Activated B cell treated with CpG ODN at 0.5 μM for 24 hours (primary cell): ENCODE data around the gene RNF186. TPM values are rescaled to one million over a fixed set of nuclear protein-coding genes. Genes with fewer than 3 reads are reported as not detected.

Experiments
- ATAC-seq: fragments of 200-7000 bp; cut with Tn5 transposase; one replicate; pipeline ENCODE4 v1.10.0; 2021; ENCODE audit warnings: low read depth, mild to moderate bottlenecking, moderate library complexity
- CTCF ChIA-PET: fragments of 350-600 bp; sonication (Branson Sonifier 250); formaldehyde crosslinking; loops from one replicate; lab custom pipeline; 2021; ENCODE audit warnings: antibody characterized with exemption; lab: Charles Lee
- POLR2A ChIA-PET: fragments of 350-600 bp; sonication (Branson Sonifier 250); formaldehyde crosslinking; loops from one replicate; lab custom pipeline; 2021; ENCODE audit warnings: antibody characterized with exemption; lab: Charles Lee
- DNase-seq: peaks from one replicate; pipeline ENCODE4 v3.0.0; 2022
- H3K27ac Mint-ChIP-seq: one replicate; pipeline ENCODE4 v1.8.0; 2020; ENCODE audit warnings: mixed read lengths
- H3K27me3 Mint-ChIP-seq: one replicate; pipeline ENCODE4 v1.8.0; 2021; ENCODE audit warnings: mixed read lengths
- H3K36me3 Mint-ChIP-seq: one replicate; pipeline ENCODE4 v1.8.0; 2021; ENCODE audit warnings: low read depth, mixed read lengths
- H3K4me1 Mint-ChIP-seq: one replicate; pipeline ENCODE4 v1.8.0; 2021; ENCODE audit warnings: mixed read lengths
- H3K4me3 Mint-ChIP-seq: one replicate; pipeline ENCODE4 v1.8.0; 2020; ENCODE audit warnings: mild to moderate bottlenecking, mixed read lengths
- H3K9me3 Mint-ChIP-seq: one replicate; pipeline ENCODE4 v1.8.0; 2020; ENCODE audit warnings: mixed read lengths
- intact Hi-C: fragments of 100-400 bp; cut with micrococcal nuclease; formaldehyde crosslinking; loops from one replicate; pipeline ENCODE4 v1.15.1; 2024
- total RNA-seq: library from RNA; stranded (reverse); gene quantifications from 2 replicates; pipeline ENCODE4 v1.2.3, GENCODE V29; 2022
- TF ChIP-seq, protein P1 (sequence below): fragments of 200-600 bp; IDR thresholded peaks from one replicate; pipeline ENCODE4 v1.8.0; 2022; ENCODE audit warnings: antibody characterized with exemption, mild to moderate bottlenecking

Gene RNF186, protein sequence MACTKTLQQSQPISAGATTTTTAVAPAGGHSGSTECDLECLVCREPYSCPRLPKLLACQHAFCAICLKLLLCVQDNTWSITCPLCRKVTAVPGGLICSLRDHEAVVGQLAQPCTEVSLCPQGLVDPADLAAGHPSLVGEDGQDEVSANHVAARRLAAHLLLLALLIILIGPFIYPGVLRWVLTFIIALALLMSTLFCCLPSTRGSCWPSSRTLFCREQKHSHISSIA
- not detected in 2 replicates for total RNA-seq

DNA sequence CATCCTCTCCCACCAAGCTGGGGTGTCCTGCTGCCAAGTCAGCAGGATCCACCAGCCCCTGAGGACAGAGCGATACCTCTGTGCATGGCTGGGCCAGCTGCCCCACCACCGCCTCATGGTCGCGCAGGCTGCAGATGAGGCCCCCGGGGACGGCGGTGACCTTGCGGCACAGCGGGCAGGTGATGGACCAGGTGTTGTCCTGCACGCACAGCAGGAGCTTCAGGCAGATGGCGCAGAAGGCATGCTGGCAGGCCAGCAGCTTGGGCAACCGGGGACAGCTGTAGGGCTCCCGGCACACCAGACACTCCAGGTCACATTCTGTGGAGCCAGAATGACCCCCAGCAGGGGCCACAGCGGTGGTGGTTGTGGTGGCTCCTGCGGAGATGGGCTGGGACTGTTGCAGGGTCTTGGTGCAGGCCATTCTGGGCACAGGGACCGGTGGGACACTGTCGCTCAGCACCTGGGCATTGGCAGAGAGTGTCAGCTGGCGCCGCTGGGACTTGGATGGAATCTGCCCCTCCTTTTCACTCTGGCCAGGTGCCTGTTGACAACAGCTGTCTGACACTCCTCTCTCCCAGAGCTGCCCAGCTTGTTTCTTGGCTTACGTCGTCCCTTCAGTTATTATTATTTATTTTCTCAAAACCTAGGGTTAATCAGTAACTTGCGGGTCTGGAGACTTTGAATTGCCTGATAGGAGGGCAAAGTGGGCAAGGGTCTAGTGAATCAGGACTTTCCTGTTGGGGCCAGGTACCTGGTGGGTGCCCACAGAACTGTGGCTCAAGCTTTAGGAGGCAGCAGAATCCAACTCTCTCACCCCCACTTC, at the start of gene RNF186:
Gene RNF186 (minus strand): TSS at position 603 of the 823 bp plus-strand sequence. CDS start 182 bp downstream, at position 421.
- no peak within 1 kb of the TSS for H3K4me3 Mint-ChIP-seq
- POLR2A ChIA-PET = no interaction called here
- H3K36me3 Mint-ChIP-seq = no peaks in the 10 kb centered on the region
- no peaks in the 10 kb centered on the region for H3K9me3 Mint-ChIP-seq
- TF ChIP-seq, protein P1, sequence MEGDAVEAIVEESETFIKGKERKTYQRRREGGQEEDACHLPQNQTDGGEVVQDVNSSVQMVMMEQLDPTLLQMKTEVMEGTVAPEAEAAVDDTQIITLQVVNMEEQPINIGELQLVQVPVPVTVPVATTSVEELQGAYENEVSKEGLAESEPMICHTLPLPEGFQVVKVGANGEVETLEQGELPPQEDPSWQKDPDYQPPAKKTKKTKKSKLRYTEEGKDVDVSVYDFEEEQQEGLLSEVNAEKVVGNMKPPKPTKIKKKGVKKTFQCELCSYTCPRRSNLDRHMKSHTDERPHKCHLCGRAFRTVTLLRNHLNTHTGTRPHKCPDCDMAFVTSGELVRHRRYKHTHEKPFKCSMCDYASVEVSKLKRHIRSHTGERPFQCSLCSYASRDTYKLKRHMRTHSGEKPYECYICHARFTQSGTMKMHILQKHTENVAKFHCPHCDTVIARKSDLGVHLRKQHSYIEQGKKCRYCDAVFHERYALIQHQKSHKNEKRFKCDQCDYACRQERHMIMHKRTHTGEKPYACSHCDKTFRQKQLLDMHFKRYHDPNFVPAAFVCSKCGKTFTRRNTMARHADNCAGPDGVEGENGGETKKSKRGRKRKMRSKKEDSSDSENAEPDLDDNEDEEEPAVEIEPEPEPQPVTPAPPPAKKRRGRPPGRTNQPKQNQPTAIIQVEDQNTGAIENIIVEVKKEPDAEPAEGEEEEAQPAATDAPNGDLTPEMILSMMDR = no peak
- H3K4me1 Mint-ChIP-seq = no peaks in the 10 kb centered on the region
- peaks cover 16% of the 10 kb centered on the region for H3K27me3 Mint-ChIP-seq
- H3K27ac Mint-ChIP-seq = no peak within 1 kb of the TSS
- no peak for ATAC-seq
- DNase-seq = no peak
- CTCF ChIA-PET = no interaction called here
- intact Hi-C loops = loop anchor here (5.0 kb wide), 1 partner anchor 153 kb away; the partner anchor contains the start of gene HTR6

DNA sequence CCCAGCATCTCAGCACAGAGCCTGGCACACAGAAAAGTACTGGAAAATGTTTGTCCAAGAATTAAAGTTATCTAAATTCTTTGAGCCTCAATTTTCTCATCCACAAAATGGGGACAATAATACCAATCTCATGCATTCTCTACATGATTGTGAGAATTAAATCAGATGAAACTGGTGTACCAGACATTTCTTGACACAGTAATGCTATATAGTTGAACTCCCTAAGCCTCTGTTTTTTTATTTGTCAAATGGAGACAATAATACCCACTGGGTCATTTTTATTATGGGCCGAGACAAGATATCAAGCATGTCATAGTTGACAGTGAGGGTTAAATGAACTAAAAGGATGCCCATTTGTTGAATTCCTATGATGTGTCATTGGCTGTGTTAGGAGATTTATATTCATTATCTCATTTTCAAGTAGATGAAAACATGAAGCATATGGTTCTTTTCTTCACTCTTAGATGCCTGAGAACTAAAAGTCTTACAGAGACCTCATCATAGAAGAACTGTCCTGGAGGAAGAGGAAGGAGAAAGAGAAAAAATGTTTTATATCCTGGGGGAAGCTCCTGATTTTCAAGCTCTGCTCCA, 49.6 kb upstream of the RNF186 start:
- no peaks in the 10 kb centered on the region for H3K4me1 Mint-ChIP-seq
- ChIA-PET POLR2A (no interaction called here), CTCF (interaction anchor here (0.7 kb wide), 1 partner anchor 953 kb away, joined by 3 read pairs; no protein-coding TSS in a partner anchor)
- no peak overlapping the region for H3K27ac Mint-ChIP-seq
- DNase-seq (no peak), ATAC-seq (no peak)
- H3K27me3 Mint-ChIP-seq = peaks cover 38% of the 10 kb centered on the region
- TF ChIP-seq, protein P1 = no peak
- H3K36me3 Mint-ChIP-seq = no peaks in the 10 kb centered on the region
- no peak overlapping the region for H3K4me3 Mint-ChIP-seq
- H3K9me3 Mint-ChIP-seq = peaks cover 14% of the 10 kb centered on the region
- intact Hi-C loops = no loop called here

DNA sequence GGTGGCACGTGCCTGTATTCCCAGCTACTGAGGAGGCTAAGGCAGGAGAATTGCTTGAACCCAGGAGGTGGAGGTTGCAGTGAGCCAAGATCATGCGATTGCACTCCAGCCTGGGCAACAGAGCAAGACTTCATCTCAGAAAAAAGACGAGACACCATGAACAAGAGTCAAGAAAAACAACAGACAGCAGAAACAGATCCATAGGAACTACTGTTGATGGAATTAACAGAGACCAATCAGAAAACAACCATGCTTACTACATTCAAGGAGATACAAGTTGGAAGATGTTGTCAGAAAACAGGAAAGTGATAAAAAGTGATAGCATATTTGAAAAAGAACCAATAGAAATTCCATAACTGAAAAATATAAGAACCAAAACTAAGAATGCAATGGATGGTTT, 47.9 kb upstream of the RNF186 start:
- CTCF ChIA-PET = no interaction called here
- no peak for DNase-seq
- H3K27me3 Mint-ChIP-seq = peaks cover 33% of the 10 kb centered on the region
- no peak overlapping the region for H3K4me3 Mint-ChIP-seq
- no peaks in the 10 kb centered on the region for H3K36me3 Mint-ChIP-seq
- no peak overlapping the region for H3K27ac Mint-ChIP-seq
- H3K9me3 Mint-ChIP-seq = peaks cover 14% of the 10 kb centered on the region
- POLR2A ChIA-PET = no interaction called here
- no peak for ATAC-seq
- intact Hi-C loops = no loop called here
- TF ChIP-seq, protein P1 = no peak
- H3K4me1 Mint-ChIP-seq = no peaks in the 10 kb centered on the region

DNA sequence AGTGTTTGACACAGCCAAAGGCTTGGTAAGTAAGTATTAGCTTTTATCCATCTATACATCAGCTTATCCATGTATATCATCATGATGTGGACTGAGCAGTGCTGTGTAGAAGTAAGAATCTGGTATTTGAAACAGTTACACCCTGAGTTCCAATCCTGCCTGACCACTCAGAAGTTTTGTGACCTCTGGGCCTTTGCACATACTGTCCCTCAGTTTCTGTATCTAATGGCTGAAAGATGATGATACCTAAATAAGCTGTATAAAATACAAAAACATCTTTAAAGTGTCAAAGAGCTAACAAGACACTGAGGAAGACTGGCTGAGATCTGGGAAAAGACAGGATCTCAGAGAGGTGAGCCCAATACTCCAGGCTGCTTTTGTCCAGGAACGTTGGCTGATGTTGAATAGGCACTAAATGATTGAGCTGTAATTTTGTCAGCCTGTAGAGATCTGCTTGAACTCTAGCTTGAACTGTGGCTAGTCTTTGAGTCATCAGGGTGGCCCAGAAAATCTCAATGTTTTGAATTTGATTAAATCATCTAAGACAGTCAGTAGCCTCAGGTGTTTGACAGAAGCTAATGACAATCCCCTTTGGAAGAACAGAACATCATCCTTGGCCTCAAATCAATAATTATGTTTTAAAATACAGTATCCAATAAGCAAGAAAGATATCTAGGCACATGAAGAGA, 46.9 kb upstream of the RNF186 start:
- no peak overlapping the region for H3K4me3 Mint-ChIP-seq
- CTCF ChIA-PET = no interaction called here
- DNase-seq = no peak
- no peaks in the 10 kb centered on the region for H3K36me3 Mint-ChIP-seq
- no peak for ATAC-seq
- peaks cover 14% of the 10 kb centered on the region for H3K9me3 Mint-ChIP-seq
- intact Hi-C loops = no loop called here
- H3K27ac Mint-ChIP-seq = no peak overlapping the region
- POLR2A ChIA-PET = no interaction called here
- TF ChIP-seq, protein P1 = no peak
- no peaks in the 10 kb centered on the region for H3K4me1 Mint-ChIP-seq
- peaks cover 34% of the 10 kb centered on the region for H3K27me3 Mint-ChIP-seq
